Measurements from ENCODE around the gene DENND11.
A peak's percentile ranks its signal among the peaks of the same experiment; 100 is the strongest.

DENND11 gene, protein sequence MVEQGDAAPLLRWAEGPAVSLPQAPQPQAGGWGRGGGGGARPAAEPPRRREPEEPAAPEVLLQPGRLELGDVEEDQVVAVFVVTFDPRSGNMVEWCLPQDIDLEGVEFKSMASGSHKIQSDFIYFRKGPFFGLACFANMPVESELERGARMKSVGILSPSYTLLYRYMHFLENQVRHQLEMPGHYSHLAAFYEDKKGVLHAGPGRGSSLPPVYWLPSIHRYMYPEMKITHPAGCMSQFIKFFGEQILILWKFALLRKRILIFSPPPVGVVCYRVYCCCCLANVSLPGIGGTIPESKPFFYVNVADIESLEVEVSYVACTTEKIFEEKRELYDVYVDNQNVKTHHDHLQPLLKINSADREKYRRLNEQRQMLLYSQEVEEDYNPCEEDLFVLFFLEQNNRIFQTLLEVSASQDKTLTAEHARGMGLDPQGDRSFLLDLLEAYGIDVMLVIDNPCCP

DNA sequence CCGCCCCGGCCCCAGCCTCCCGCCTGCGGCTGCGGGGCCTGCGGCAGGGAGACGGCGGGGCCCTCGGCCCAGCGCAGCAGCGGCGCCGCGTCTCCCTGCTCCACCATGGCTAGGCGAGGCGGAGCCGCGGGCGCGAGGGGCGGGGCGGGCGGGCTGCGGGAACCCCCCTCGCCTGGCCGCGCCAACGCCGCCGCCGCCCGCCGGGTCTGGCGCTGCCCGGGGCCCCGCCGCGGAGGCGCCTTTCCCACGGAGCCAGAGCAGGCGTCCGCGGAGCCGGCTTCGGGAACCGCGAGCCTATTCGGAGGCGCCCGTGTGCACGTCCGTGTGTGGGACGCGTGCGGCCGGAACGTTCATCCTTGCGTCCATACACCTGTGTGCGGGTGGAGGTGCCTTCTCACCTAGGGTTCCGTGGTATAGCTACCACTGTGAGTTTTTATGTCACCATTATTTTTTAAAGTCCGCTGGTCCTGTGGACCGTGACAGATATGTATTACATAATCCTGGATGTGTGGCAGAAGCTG is at the start of gene DENND11:
Gene DENND11 (minus strand): TSS at position 120 of the 521 bp plus-strand sequence. CDS start 13 bp downstream, at position 107.
- no peak for DNase-seq (ENCODE audit: low spot score)

DNA sequence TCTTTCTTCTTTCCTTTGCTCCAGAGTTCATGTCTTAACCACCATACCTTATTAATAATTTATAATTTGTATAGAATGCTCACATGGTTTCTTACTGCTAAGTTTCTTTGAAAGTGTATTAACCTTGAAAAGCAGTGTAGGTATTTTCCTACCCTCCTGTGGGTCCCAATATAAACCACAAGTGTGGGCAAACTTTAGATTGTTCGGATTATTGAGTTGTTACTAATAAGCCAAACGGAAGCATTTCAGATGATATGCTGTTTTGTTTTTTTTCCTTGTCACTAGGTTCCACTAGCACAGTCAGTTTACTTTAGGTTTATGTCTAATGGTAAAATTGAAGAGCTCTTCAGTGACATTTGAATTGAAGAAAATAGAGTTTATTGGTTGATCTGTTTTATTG is 46.4 kb upstream of the DENND11 start:
- no peak for DNase-seq (ENCODE audit: low spot score)

DNA sequence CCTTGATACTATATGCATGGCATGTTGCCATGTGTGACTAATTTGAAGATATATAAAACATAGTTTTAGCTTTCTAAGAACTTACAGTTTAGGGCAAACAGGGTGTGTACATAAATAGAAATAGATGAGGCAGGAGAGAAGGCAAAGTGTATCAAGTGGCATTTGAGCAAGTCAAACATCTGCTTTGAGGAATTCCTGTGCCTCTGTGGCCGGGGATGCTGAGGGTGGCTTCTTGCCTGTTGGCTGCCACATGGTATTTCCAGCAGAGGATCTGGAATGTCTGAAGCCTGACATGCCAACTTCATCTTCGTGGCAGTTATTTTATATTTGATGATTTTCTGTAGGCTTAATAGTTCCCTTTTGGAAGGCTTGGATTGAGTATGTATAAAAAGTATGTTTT is 42.2 kb upstream of the DENND11 start:
- DNase-seq (ENCODE audit: low spot score), result no peak

DNA sequence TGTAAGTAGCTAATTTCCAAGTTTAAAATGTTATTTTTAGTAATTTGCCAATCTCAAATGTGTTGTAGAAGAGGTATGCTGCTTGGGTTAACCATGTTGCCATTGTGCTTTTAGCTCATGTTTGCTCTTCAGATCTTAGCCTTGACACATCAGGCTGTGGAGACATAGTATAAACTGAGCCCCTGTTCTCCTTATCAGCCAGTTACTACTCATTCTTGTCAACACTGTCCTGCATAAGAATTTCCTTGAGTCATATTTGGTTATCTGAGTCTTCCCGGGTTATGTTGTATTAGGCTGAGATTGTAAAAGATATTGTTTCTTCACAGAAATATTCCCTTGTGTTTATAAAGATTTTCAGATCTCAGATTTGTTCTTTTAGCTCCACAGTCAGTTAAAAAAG is 40.3 kb upstream of the DENND11 start:
- DNase-seq (ENCODE audit: low spot score), result no peak

DNA sequence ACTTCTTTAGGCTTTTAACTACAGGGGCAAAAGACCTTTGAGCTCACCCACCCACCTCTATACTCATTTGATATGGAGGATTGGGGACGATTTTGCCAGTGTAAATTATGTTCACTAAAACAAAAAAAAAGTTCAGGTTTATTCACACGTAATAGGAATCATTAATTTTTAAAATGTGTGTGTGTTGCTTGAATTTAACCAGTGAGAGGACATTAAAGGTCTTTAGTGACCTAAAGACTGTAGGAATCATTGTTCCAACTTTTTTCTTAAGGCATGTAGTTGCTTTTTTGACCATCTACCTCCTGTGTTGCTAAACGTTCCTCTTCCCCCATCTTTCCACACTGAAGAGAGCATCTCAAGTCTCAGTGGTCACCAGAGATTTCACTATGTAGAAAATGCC is 37.3 kb upstream of the DENND11 start:
- DNase-seq (ENCODE audit: low spot score), result no peak

DNA sequence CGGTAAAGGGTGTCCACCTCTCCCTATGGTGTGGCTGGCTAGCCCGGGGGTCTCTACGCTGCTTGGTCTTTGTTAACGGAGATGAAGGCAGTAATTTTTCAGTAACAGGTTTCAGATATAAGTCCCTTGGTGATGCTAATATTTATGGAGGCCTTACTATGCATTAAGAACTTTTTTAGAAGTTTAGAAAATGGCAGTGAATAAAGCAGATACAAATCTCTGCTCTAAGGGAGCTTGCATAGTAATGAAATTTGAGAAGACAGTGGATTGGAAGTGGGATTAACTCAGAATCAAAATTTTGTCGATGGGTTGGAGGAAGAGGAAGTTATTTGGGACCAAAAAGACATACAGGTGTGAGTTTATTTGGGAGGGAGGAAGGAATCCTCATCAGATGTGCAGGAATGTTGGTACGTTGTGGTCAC is 36.6 kb upstream of the DENND11 start:
- DNase-seq (ENCODE audit: low spot score), result no peak

DNA sequence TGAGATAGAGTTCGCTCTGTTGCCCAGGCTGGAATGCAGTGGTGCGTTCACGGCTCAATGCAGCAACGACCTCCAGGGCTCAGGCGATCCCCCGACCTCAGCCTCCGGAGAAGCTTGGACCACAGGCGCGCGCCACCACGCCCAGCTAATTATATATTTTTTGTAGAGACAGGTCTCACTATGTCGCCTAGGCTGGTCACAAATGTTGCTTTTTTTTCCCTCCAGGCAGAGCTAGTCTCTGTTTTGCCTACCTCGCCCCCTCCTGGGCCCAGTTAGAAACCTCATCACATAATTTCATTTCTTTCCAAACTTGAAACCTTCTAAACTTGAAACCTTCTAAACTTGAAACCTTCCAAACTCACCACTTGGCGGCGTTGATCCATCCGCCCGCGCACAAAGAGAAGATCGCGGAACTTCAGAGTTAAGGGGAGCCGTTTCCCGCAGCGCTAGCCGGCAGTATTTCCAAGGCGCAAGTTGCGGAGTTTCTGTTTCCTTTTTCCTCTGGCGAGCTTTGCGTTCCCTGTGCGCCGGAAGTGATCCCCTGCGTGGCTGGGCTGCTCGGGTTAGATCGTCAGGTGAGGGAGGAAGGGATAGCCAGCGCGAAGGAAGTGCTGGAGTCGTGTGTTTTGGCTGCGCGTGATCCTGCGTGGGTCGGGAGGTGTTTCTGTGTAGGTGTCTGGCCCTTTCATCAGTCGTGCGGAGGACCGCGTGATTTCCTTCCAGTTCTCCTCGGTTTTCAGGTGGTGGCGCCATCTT is 36.0 kb upstream of the DENND11 start, which contains the start of gene SSBP1:
Gene SSBP1 (plus strand): TSS at position 523 of the 756 bp plus-strand sequence. CDS start 809 bp downstream, outside the sequence.
- peak; percentile 94 for DNase-seq (ENCODE audit: low spot score)

DNA sequence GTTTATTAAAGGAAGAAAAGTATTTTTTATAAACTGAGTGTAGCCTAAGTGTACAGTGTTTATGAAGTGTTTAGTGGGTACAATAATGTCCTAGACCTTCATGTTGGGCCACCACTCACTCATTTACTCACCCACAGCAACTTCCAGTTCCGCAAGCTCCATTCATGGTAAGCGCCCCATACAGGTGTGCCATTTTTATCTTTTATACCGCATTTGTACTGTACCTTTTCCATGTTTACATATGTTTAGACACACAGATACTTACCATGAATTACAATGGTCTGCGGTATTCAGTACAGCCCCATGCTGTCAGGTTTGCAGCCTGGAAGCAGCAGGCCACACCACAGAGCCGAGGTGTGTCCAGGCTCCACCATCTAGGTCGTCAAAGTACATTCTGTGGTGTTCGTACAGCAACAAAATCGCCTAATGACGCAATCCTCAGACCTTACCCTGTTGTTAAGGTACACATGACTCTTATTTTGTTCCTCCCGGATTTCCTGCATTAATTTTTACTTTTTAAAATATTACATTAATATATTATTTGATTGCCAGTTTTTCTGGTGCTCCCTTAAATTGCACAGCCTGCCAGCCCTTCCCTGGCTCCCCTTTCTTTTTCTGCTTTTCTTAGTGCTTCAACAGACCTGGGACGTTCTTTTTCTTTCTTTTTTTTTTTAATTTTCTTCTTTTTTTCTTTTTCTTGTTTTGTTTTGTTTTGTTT is 35.3 kb upstream of the DENND11 start:
- DNase-seq (ENCODE audit: low spot score), result peak; percentile 19

DNA sequence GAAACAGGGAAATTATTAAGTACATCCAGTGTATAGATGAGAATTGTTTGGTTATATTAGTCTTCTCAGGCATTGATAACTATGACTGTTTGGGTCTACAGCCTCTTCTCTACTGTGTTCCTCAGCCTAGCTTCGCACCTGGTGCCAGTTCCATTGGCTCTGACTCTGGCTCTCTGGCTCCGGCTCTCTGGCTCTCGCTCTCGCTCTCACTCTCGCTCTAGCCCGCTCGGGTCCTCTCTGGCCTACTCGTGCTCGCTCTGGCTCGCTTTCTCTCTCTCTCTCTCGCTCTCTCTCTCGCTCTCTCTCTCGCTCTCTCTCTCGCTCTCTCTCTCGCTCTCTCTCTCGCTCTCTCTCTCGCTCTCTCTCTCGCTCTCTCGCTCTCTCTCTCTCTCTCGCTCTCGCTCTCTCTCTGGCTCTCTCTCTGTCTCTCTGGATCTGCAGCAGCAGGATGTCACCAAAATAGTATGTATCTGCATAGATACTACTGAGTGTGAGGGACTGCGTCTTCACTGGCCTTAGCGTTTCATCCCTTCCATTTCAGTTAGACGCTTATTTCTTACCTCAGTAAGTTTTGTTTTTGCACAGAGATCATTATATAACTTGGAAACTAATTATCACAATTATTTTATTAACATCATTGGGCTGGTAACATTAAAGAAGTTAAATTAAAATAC is 29.6 kb upstream of the DENND11 start:
- DNase-seq (ENCODE audit: low spot score), result no peak

DNA sequence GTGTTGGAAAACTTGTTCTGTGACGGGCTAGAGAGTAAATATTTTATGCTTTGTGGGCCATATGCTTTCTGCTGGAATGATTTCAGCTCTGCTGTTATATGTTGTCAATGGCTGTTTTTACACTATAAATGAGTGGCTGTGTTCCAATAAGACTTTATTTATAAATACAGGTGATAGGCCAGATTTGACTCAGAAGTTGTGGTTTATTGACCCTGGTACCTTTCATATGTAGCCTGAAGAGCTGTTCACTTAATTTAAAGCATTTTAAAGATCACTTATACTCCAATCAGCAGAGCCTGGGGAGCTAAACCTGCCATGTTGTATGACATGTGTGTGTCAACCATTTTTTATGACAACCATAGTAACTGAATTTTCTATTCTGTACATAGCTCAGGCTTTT is 27.1 kb upstream of the DENND11 start:
- DNase-seq (ENCODE audit: low spot score), result no peak

DNA sequence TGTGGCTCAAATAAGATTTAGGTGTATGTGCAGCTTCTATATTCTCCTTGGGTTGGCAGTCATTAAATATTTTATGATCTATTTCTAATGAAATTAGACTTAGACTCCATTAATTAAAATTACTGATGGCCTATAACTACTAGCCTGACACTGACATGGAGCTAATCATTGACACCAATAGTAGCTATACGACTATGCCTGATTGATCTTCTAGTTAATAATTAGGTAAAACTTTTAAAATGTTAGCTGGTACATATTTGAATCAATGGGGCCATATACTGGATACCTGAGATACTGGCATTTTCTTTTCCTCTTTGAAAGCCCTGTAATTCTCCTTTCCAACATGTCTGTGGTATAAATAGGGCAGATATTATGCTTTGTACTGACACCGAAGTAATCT is 20.6 kb upstream of the DENND11 start:
- no peak for DNase-seq (ENCODE audit: low spot score)

DNA sequence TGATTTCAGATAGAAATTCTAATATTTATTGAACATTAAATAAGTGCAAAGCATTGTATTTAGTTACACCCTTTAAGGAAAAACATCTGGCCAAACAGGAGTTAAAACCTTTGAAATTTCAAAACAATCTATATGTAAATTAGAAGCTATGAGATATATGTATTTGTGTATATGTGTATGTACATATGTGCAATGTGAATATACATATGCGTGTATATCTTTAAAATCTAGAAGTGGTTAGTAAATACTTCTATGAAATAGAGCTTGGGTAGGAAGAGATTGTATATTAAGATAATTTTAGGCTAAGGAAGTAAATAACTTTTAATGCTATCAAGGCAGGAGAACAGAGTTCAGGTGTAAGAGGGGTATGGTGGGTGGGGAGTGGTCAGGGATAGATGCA is 15.5 kb upstream of the DENND11 start:
- DNase-seq (ENCODE audit: low spot score), result no peak

DNA sequence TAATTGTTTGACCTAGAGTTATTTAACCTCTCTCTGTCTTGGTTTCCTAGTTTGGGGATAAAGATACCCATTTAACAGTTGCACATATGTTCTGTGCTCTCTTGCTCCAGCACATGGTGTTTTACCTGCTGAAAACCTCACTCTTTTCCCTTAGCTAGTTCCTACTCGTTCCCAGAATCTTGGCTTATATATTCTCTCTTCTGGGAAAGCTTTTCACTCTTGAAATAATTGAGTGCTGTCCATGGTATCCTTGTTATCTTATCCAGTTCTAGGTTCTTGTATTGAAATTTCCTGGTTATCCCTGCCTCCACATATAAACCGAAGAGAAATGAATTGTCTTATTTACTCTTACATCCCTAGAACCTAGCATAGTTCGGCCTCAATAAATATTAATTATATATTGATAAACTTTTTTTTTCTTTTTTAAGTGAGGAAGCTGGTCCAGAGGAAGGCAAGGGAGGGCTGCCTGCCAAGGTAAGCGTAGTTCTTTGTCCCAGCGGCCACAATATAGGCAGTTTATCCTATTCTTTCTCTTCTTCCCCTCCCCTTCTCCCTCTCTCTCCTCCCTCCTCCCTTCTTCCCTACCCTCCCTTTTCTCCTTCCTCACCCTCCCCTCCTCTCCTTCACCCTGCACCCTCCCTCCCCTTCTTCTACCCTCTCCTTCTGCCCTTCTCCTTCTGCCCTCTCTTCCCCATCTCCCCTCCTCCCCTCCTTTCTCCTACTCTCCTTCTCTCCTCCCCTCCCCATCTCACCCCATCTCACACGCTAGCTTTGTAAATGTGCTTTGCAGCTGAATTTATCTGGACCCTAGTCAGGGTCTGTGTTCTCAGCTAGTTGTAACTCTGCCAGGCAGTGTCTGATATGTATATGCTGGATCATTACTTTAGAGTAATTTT is 14.1 kb upstream of the DENND11 start:
- no peak for DNase-seq (ENCODE audit: low spot score)

DNA sequence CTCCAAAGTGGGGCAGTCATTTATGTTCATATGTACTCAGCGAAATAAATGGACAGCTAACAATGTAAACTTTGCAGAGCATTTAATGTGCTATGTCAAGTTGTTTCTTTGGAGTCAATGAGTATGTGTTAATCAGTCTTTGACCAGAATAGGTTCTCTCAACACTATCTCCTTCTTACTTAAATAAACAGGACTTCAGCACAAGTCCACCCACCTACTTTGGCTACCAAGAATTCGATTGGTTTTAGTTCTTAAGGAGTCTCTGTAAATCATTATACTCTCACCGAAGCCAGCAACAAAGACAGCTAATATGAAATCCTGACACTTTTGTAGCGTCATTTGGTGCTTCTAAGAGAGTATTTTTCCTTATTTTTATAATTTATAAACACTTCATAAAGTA is 13.1 kb upstream of the DENND11 start:
- DNase-seq (ENCODE audit: low spot score), result no peak

DNA sequence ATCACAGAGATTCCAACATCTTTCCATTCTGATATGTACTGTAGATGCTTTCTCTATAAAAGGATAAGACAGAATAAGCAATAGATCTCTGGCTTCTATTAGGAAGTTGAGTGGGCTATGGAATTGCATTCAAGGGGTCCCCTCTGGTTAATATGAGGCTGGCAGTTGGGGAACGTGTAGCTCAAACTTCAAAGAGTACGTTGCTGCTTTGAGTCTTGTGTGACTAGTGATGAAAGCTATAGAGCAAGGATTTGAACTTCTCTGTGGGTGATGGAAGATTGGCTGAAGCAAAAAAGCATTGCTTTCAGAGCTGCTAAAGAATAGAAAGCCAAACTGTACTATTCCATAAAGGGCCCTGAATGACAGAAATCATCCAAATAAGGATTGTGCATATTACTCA is 12.6 kb upstream of the DENND11 start:
- no peak for DNase-seq (ENCODE audit: low spot score)

DNA sequence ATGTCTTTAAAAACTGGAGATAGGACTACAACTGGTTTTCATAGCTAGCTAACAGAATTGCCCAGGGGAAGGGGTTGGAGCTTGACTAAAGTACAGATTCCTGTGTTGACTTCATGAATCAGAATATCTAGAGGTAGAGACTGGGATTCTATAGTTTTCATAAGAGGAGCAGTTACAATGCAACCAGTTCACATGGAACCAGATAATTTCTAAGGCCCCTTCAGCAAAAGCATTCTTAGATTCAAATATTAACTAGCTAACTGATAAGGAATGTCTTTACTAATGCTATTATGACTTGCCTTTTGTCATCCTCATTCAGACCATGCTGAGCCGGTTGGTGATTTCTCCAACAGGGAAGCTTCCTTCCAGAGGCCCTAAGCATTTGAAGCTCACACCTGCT is 11.9 kb upstream of the DENND11 start:
- no peak for DNase-seq (ENCODE audit: low spot score)

DNA sequence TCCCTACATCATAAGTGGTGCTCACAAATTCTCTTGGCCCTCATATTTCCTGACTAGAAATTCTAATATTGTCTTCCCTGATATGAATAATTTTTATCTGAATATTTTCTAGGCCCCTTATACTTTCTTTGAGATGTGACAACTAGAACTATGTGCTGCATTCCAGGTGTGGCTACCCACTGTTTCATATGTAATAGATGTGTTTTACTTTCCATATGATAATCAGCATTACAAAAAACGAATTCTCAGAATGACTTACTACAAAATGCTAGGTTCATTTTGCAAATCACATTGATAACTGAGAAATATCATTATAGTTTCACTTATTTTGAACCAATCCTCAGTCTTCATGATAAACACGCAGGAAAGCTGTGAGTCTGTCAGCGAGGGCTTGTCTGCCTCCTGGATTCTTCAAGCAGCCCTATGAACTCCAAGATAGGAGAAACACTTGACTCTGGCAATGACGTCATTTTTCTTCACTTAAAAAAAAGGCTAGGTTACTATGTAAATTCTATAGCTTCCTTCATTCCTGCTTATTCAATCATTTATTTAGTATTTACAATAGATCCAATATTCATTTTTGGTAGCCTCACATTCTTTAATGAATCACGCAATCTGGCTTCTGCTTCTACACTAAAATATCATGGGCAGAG is 10.8 kb upstream of the DENND11 start:
- no peak for DNase-seq (ENCODE audit: low spot score)

DNA sequence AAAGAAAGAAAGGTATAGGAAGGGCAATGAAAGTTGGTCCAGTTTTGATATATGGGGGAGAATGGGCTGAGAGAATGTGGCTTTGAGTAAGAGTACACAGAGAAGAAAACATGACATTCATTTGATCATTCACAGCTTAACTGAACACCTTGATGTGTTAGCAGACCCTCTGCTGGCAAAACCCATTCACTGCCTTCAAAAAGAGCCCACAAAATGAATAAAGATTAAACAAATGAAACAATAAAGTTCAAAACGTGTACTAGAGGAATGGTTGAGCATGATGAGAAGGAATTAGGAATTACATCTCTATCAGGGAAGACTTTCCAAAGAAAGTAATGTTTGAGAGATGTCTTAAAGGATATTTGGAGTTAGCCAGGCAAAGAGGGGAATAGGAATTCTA is 8.3 kb upstream of the DENND11 start:
- no peak for DNase-seq (ENCODE audit: low spot score)

DNA sequence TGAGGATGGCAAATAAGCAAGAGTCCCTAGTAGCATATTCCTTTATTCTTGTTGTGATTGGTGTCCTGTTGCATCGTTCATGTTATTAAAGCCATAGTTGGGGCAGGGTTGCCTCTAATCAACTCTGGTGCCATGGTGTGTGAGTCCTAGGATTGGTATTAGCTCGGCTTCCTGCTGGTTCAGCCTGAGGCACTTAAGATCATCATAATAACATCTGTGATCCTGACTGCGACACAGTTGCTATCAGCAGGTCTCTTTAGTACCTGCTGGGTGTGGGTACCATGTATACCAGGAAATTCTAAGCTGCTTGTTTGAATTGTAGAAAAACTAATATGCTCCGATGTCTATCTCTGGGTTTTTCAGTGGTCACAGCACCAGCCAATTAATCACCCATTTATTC is 7.8 kb upstream of the DENND11 start:
- DNase-seq (ENCODE audit: low spot score), result no peak

DNA sequence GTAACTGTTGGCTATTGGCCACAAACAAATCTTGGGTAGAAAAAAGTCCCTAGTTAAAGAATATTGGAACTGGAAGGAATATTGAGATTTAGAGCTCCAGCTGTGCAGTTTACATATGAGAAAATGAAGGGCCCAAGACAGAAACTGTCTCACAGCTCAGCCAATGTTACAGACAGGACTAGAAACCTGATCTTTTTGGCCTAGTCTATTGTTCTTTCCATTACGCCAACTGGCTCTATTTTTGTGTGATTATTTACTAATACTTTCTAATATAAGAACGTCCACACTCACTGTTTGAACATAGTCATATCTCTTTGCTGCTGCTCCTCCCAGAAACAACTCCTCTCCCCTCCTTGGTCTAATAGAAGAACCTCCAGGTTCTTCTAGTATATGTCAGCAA is 7.4 kb upstream of the DENND11 start:
- DNase-seq (ENCODE audit: low spot score), result no peak
